SU-DHL-6 (cell line): Measurements from ENCODE around the gene CWC25.

Source experiments
- CTCF ChIP-seq: fragments of 200-600 bp; sonication (generic); IDR thresholded peaks from one replicate; pipeline ENCODE4 v1.5.1; 2017; ENCODE audit warnings: antibody characterized with exemption, mild to moderate bottlenecking, low read length, moderate library complexity; ENCODE audit not compliant: insufficient read depth, poor library complexity, severe bottlenecking
- EZH2phosphoT487 ChIP-seq: fragments of 200-600 bp; sonication (generic), shearing (Covaris generic); conservative IDR thresholded peaks from 2 replicates; pipeline ENCODE4 v1.6.1; 2018; ENCODE audit warnings: mild to moderate bottlenecking, antibody characterized with exemption, low read length, moderate library complexity, mixed read lengths

DNA sequence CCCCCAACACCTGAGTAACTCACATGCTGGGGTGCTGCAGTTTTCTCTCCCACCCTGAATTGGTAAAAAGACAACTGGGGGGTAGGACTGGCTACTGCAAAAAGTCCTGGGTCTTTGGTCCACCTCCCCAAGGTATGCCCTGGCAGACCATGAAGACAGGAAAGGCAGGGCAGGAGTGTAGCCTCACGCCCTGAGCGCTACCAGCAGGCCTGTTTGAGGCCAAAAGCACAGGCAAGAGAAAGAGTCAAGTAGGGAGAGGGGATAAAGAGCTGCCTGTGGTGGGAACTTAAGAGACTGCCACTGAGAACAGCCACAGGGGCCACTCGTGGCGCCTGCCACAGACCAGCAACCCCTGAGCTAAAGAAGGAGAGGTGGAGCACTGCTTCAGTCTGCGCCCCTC lies 58.8 kb downstream of the CWC25 start:
- TF ChIP-seq CTCF, result no peak
- no peak for TF ChIP-seq EZH2phosphoT487
